ENCODE measurements around the gene DUSP22.

DUSP22 gene

GRCh38 chr6:382883-383810 lies 90.9 kb downstream of the DUSP22 start:
- DNase-seq, result no peak

GRCh38 chr6:383856-384255 lies 91.6 kb downstream of the DUSP22 start:
- DNase-seq, result no peak

DNA sequence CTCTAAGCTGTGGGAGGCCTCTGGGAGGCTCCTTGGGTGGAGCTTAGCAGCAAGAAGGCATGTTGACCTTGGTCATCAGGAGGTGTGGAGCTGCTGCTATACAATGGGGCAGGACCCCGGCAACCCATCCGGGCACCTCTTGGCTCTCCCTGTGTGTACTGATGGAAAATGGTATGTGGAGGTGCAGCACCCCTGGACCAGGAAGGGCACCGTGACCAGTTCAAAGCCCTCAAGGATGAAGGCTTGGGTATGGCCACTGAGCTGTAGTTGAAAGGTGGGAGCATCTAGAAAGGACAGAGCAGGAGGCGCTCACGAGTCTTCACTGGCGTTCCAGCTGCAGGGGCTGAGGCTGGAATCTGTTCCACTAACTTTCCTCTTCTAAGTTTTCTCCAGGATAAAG lies 92.6 kb downstream of the DUSP22 start:
- DNase-seq, result no peak

DNA sequence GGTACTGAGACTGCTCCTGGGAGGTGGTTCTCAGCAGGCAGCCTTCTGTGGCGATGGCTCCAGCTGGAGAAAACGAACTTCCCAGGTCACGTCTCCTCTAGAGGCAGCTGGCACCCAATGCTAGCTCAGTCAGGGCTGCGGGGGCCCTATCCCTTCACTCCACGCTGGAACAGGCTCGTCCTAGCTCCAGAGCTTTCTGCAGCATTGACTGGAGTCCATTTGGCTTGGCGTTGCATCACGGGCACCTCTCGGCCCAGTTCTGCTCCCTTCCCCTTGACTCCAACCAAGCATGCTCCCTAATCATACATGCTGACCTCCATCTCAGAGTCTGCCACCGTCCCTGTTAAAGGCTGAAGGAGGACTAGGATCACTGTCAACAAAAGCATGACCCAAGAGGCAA lies 93.3 kb downstream of the DUSP22 start:
- no peak for DNase-seq

GRCh38 chr6:386688-387266 lies 94.5 kb downstream of the DUSP22 start:
- DNase-seq, result no peak

DNA sequence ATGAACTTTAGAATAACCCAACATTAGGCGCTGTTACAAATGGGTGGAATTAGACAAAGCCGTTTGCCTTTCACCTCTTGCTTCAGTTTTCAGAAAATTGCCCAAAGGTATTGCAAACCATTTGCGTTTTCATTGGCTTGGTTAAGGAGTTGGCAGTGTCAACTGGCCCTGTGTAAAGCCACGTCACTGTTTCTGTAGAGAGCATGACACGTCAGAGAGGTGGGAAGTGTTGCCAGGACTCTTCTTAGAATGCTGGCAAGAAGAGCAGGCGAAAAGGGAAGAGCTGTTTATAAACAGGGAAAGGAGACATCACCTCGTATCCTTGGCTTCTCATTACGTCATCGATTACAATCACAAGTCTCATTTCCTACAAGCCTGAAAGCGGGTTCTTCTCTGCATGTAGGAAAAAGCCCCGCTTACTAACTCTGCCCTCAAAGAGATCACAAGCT lies 95.0 kb downstream of the DUSP22 start:
- DNase-seq, result no peak

DNA sequence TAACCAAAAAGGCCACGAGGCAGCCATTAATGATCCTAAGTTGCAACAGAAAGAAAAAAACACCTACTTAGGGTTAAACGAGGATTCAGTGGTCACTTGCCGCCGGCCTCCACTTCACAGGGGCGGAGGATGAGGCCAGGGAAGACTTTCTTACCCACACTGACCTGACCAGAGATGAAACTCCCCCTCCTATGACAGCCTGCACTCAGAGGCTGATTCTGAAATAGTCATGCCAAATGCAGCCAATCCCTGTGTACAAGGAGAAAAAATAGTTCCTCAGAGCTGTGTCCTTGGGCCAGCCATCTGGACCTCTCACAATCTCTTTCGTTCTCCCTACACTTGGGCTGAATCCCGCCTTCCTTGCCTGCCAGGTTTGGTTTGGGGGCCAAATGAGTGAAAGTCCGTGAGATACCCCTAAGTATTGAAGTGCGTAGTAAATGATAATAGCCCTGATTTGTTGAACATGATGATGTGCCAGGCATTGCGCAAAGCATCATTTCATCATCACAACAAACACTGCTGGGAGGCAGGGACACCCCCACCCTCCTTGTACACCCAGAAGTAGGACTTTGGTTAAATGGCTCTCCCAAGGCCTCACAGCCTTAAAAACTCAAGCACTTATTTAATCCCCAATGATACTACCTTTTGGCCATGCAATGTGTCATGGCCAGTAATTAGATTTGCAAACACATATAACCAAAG lies 96.1 kb downstream of the DUSP22 start:
- no peak for DNase-seq

DNA sequence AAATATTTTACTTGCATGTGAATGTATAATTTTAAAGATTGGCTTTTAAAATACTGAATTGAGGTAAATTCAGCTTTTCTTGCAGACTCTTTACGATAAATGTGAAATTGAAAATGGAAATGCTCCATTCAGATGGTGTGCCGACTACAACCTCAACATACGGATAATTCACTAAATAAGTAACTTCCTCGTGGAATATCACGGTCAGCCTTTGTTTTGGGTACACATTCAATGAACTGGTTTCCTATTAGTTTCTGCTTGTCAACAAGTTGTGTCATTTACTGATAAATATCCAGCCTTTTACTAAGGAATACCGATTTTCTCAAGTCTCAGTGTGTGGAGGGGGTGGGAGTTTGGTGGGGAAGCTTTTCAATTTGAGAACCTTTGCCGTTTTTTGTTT lies 96.9 kb downstream of the DUSP22 start:
- DNase-seq, result no peak

- DNase-seq, result no peak
These were observed 97.3 kb downstream of the DUSP22 start for GRCh38 chr6:389622-390021.

- DNase-seq, result no peak
These were observed 98.7 kb downstream of the DUSP22 start for GRCh38 chr6:390914-391558.

DNA sequence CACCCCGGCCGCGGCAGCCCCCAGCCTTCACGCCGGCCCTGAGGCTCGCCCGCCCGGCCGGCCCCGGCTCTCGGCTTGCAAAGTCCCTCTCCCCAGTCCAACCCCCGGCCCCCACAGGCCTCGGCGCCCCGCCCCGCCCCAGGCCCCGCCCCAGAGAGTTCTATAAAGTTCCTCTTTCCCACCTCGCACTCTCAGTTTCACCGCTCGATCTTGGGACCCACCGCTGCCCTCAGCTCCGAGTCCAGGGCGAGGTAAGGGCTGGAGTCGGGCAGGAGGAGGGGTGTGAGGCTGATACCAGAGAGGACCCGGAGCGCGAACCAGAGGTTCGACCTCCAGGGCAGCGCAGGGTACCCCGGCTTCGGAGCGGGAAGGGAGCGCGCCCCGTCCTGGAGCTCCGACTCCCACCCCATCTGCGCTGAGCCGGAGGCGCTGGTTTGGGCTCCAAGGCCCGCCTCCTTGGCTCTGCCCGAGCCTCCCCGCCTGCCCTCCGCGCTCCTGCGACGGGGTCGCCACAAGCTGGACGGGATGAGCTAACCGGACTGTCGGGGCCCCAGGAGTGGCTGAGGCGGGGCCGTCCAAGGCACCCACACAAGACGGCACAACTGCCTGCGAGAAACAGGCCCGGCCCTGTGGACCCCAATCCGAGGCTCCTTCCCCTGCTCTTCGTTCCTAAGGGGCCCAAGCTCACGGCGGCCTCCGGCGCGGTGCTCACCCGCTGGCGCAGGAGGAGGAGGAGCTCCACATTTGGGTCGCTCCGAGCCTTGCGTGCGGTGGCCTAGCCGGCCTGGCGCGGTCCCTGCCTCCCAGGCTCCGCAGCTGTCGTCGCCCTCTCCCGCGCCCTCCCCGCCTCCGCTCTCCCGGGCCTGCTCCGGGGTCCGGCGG lies 99.5 kb downstream of the DUSP22 start, which contains the start of gene IRF4:
TSS of gene IRF4 (plus strand) at position 194 of the 882 bp plus-strand sequence. CDS start 1,401 bp downstream, outside the sequence.
- DNase-seq, result peak in 3 of 4 experiments; percentile 38 to 82 (median 76)

GRCh38 chr6:392441-393390 lies 100.4 kb downstream of the DUSP22 start:
- DNase-seq, result peak; percentile 25 to 60 (median 38)

DNA sequence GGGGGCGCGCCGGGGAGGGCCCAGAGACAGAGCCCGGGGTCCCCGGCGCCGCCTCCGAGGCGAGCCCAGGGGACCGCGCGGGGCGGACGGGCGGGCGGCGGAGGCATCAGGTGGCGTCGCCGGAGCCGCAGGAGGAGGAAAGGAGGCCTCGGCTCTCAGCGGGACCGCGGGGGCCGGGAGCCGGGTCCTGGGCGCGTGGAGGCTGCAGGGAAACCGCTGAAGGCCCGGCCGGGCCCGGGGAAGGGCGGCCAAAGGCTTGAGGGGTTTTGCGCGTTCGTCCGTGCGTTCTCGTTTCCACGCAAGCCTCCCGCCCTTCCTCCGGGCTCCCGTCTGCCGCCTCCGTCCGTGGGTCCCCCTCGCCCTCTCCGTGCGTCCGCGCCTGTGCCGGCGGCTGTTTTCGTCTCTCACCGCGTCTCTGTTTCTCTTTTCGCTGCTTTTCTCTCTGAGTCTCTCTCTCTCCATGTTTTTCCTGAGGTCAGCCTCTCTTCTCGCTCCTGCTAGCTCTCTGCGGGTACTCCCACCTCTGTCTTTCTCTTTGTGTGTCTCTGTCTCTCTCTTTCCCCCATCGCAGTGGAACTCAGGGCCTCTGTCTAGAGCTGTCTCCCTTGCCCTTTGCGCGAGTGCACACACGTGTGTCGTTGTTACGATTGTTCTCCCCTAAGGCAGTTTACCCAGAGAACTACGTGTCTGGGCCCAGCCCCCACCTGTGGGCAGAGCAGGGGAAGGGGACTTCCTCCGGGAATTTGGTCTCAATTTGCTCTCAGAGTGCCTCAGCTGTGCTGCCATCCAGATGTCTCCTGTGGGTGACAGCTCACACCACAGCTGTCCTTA lies 101.3 kb downstream of the DUSP22 start:
- peak in 1 of 4 experiments; percentile 25 for DNase-seq

DNA sequence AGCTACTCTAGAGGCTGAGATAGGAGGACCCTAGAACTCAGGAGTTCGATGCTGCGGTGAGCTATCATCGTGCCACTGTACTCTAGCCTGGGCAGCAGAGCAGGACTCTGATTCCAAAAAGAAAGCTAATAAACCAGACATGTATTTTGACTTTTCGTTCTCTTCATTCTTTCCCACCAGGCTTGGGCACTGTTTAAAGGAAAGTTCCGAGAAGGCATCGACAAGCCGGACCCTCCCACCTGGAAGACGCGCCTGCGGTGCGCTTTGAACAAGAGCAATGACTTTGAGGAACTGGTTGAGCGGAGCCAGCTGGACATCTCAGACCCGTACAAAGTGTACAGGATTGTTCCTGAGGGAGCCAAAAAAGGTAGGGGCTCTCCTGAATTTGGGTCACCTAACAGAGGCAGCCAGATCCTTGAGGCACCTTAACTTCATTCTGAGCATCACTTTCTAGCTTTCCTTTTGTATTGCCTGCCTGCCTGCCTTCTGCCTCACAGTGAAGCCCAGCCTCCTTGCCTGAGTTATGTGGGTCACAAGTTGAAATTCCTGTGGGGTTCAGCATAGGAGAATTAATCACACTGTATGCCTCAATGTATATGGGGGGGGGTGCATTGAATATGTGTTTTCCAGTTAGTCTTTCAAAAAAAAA lies 102.5 kb downstream of the DUSP22 start:
- no peak for DNase-seq

- DNase-seq, result no peak
These were observed 103.3 kb downstream of the DUSP22 start for GRCh38 chr6:395432-396125.

DNA sequence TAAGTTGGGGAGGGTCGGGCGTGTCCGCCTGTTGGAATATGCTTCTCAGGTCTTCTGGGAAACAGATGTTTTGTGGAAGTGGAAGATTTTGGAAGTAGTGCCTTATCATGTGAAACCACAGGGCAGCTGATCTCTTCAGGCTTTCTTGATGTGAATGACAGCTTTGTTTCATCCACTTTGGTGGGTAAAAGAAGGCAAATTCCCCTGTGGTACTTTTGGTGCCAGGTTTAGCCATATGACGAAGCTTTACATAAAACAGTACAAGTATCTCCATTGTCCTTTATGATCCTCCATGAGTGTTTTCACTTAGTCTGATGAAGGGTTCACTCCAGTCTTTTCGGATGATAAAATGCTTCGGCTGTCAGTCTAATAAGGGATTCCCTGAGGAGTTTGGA lies 103.8 kb downstream of the DUSP22 start:
- DNase-seq, result no peak

GRCh38 chr6:397056-397455 lies 104.8 kb downstream of the DUSP22 start:
- DNase-seq, result no peak

DNA sequence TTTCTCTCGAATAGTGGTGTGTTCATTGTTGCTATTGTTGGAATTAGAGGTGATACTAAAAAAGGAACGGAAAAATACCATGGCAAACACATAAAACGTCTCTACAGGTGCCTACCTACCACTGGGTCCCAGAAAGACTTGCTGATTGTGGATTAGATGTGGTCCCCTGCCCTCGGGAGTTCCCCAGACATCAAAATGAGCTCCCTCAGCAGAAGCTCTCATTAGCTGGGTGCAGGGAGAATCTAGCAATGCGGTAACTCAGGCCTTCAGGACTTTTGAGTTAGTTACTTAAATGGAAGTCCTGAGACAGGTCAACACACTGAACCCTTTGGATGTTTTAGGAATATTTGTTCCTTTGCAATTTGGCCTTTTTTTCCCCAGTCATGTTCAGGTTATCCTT lies 105.3 kb downstream of the DUSP22 start:
- DNase-seq, result no peak

- DNase-seq, result no peak
These were observed 105.8 kb downstream of the DUSP22 start for GRCh38 chr6:398065-398464.
